ENCODE measurements around the gene EML4. TPM values are rescaled to one million over a fixed set of nuclear protein-coding genes. Genes with fewer than 3 reads are reported as not detected.
A peak's percentile ranks its signal among the peaks of the same experiment; 100 is the strongest.
"Not testable (repeated sequence)": the region's sequence is repeated elsewhere in the genome, so short reads cannot be mapped to it uniquely, and the experiment has no call there.

Gene EML4
- total RNA-seq, 1 donor from 2014 or later, result 28.5 TPM

GRCh38 chr2:42360493-42360889, 191.3 kb downstream of the EML4 start:
- ATAC-seq, result no peak

- ATAC-seq, result peak; percentile 99
Observed at GRCh38 chr2:42360890-42361727, 192.0 kb downstream of the EML4 start, which contains the start of gene COX7A2L. COX7A2L (minus strand) TSS chr2:42361217; CDS start chr2:42361161, 56 bp downstream.

GRCh38 chr2:42361728-42362283, 192.7 kb downstream of the EML4 start:
- ATAC-seq, result no peak

GRCh38 chr2:42363413-42363812, 194.3 kb downstream of the EML4 start:
- ATAC-seq, result no peak

GRCh38 chr2:42364658-42365057, 195.5 kb downstream of the EML4 start:
- no peak for ATAC-seq

GRCh38 chr2:42366411-42366810, 197.3 kb downstream of the EML4 start:
- no peak for ATAC-seq

GRCh38 chr2:42367835-42368234, 198.7 kb downstream of the EML4 start:
- peak; percentile 57 for ATAC-seq

- ATAC-seq, result no peak
Observed at GRCh38 chr2:42368817-42369531, 199.8 kb downstream of the EML4 start.

- no peak for ATAC-seq
Observed at GRCh38 chr2:42369532-42370229, 200.5 kb downstream of the EML4 start.

- ATAC-seq, result peak; percentile 79
Observed at GRCh38 chr2:42371611-42372473, 202.7 kb downstream of the EML4 start.

- no peak for ATAC-seq
Observed at GRCh38 chr2:42372474-42373200, 203.5 kb downstream of the EML4 start.

- no peak for ATAC-seq
Observed at GRCh38 chr2:42376758-42377157, 207.6 kb downstream of the EML4 start.

GRCh38 chr2:42378415-42378814, 209.3 kb downstream of the EML4 start:
- no peak for ATAC-seq

- not testable (repeated sequence) for ATAC-seq
Observed at GRCh38 chr2:42380026-42380425, 210.9 kb downstream of the EML4 start.

- ATAC-seq, result no peak
Observed at GRCh38 chr2:42382144-42382543, 213.0 kb downstream of the EML4 start.

Other genes with a start within 250 kb of the EML4 start
- gene PKDCC, start 121.3 kb upstream of the EML4 start, total RNA-seq, result 1.8 TPM
- gene COX7A2L, start 191.9 kb downstream of the EML4 start, total RNA-seq, result 79.1 TPM

All from esophagus mucosa (tissue), 1 donor.